GM12864 (cell line): ENCODE data around the gene RNF213.
A peak's percentile ranks its signal among the peaks of the same experiment; 100 is the strongest.

Experiments used
- DNase-seq: peaks from one replicate; pipeline ENCODE4 v3.0.0-alpha.2; 2011; ENCODE audit warnings: low read depth
- H3K4me3 ChIP-seq: 2 replicates; pipeline ENCODE4 v1.5.1; 2011; ENCODE audit warnings: mild to moderate bottlenecking, low read depth, low read length, control low read depth
- TF ChIP-seq, protein P1 (sequence below): IDR thresholded peaks from 2 replicates; pipeline ENCODE4 v1.5.1; 2011; ENCODE audit warnings: low read depth, mild to moderate bottlenecking, moderate library complexity, low read length, control low read depth, inconsistent platforms; ENCODE audit errors: missing control alignments

The RNF213 gene

DNA sequence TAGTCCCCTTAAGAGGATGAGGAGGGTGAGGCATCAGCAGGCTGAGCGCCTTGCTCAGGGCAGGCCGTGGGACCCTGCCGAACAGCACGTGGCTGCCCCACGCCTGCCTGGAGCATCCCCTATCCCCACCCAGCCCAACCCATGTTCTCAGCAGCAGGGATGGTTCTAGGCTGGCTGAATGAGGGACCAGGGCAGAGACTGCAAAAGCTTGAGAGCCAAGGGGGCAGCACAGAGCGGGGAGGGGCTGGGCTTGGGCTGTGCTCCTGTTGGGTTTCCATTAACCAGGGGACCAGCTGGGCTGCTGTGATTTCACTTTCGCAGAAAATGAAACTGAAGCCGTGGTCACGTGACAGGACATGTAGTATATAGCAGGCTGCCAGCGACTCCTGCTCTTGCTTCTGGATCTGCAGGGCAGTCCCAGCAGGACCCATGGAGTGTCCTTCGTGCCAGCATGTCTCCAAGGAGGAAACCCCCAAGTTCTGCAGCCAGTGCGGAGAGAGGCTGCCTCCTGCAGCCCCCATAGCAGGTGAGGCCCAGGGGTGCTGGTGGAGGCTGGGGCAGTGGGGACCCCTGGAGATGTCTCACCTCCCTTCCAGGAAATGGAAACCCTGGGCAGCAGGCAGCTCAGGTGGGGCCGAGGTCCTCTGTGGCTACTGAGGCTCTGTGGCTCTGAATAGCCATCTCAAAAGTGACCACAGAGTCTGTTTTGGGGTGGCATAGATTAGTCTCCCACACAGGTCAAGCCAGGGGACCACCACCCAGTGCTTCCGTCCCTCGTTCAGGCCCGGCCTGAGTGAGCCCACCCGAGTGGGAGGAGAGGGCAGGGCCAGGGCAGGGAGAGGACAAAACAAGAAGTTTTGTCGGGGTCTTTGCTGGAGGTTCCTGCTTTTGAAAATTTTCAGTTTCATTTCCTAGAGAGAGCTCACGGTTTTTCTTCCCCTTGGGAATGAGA lies 2.9 kb downstream of the RNF213 start:
- TF ChIP-seq, protein P1, sequence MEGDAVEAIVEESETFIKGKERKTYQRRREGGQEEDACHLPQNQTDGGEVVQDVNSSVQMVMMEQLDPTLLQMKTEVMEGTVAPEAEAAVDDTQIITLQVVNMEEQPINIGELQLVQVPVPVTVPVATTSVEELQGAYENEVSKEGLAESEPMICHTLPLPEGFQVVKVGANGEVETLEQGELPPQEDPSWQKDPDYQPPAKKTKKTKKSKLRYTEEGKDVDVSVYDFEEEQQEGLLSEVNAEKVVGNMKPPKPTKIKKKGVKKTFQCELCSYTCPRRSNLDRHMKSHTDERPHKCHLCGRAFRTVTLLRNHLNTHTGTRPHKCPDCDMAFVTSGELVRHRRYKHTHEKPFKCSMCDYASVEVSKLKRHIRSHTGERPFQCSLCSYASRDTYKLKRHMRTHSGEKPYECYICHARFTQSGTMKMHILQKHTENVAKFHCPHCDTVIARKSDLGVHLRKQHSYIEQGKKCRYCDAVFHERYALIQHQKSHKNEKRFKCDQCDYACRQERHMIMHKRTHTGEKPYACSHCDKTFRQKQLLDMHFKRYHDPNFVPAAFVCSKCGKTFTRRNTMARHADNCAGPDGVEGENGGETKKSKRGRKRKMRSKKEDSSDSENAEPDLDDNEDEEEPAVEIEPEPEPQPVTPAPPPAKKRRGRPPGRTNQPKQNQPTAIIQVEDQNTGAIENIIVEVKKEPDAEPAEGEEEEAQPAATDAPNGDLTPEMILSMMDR, result peak; percentile 39
- peak; percentile 95 for DNase-seq
- peak overlapping the region; percentile 95 for H3K4me3 ChIP-seq

DNA sequence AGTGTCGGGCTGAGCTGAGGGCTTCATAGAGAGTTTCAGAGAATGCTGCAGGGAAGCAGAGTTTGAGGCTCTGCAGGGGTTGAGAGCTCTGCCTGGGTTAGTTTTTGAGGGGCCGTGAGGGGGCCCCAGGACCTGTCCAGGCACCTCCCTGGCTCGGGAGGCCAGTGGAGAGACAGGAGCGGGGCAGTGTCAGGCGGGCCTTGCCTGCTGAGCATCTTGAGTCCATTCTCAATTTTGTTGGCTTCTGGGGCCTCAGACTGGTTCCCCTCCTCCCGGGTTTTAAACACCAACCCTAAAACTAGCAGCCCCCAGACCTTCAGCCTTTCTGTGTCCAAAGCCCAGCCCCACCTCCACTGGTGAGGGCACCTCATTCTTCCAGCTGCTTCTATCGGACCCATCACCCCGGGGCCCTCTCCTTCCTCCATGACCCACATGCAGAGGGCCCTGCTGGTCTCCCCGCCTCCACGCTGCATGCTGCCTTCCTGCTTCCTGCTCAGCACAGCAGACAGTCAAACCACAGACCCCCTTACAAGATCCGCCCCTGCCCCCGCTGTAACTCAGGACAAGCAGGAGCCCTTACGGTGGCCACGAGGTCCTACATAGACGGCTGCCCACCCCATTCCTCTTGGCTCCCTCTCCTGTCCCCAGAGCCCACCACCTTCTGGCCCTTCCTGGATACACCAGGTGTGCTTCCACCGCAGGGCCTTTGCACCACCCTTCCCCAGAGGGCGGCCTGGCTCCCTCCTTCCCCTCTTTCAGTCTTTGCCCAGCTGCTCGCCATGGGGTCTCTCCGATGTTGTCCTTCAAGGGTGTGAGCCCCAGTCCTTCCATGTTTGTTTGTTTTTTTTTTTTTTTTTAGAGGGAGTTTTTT lies 3.8 kb downstream of the RNF213 start:
- TF ChIP-seq, protein P1, result no peak
- peak overlapping the region; percentile 95 for H3K4me3 ChIP-seq
- no peak for DNase-seq

DNA sequence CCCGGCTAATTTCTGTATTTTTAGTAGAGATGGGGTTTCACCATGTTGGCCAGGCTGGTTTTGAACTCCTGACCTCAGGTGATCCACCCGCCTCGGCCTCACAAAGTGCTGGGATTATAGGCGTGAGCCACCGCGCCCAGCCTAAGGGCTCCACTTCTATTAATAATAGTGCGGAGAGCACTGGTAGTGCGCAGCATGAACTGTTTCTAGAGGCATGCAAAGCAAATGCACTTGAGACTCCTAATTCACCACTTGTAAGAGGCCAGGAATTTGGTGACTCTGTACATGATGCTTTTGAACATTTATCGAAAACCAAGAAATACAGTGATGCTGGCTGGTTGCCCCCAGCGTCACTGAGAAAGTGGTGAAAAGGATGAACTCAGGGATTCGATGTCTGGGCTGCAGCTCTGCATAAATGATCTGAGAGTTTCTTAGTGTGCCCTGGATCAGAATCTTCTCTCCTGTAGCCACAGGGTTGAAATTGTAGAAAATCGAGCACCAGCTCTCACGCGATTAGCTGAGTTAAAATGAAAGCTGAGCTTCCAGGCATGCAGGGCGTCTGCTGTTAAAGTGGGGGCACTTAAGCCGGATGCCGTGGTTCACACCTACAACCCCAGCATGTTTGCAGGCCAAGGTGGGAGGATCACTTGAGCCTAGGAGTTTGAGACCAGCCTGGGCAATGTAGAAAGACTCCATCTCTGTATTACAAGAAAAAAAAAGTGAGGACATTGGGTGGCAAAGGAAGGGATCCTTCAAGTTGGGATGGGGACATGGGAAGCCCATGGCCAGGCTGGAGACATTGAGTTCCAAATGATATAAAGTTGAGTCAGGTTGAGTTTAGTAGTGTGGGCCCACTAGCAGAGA lies 4.8 kb downstream of the RNF213 start:
- peak overlapping the region; percentile 95 for H3K4me3 ChIP-seq
- TF ChIP-seq, protein P1, result no peak
- DNase-seq, result peak; percentile 78

DNA sequence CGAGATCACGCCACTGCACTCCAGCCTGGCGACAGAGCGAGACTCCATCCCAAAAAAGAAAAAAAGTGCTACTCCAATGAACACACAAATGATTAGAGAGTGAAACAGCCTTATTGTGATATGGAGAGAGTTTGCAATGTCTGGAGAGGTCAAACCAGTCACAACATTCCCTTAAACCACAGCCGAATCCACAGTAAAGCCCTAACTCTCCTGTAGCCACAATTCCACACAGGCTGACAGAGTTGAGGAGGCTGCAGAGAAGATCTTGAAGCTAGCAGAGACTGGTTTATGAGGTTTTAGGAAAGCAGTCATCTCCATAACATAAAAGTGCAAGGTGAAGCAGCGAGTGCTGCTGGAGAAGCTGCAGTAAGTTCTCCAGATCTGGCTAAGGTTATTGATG lies 6.7 kb downstream of the RNF213 start:
- no peak overlapping the region for H3K4me3 ChIP-seq
- TF ChIP-seq, protein P1, result no peak
- no peak for DNase-seq

GRCh38 chr17:80268427-80268826 lies 7.8 kb downstream of the RNF213 start:
- no peak for DNase-seq
- TF ChIP-seq, protein P1, result no peak
- H3K4me3 ChIP-seq, result no peak overlapping the region

- DNase-seq, result no peak
- no peak overlapping the region for H3K4me3 ChIP-seq
- TF ChIP-seq, protein P1, result no peak
Measured at GRCh38 chr17:80269405-80269807, 8.8 kb downstream of the RNF213 start.
